G401.6 (cell line): ENCODE results near the gene SERPINF2.
"Not testable (repeated sequence)": the region's sequence is repeated elsewhere in the genome, so short reads cannot be mapped to it uniquely, and the experiment has no call there.

ENCODE experiments used
- FAIRE-seq: peaks from 2 replicates; lab custom pipeline; 2012; peaks lifted over from hg19 to GRCh38; lab: Jason Lieb, UNC

SERPINF2 gene

DNA sequence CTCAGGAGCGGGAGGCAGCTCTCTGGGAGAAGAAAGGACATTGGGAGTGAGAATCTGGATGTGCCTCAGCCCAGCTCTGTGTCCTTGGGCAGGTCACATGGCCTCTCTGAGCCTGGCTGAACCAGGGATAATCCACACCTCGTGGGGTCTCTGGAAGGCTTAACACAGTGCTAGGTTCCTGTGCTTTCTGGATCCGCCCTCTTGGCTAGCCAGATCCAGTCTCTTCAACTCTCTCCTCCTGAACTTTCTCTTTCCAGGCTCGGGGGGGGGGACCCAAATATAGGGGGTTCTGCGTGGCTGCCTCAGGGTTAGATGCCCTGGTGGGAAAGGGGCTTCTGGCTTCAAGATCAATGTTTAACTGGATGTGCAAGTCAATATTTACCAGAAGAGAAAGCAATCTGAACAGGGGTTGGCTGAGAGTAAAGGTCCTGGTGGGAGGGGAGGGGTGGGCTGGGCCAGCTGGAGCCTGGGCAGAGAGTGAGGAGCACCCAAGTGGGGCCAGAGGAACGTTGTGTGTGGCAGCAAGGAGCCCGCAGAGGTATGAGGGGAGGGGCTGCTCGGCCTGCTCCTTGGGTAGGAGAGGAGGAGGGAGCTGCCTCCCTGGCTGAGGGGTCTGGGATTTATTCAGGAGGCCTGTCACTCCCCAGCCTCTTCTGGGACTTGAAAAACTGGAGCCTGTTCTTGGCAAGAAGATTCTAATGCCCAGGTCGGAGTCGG is at the start of gene SERPINF2:
Gene SERPINF2, plus strand, starts transcription at position 501 of the 717 bp plus-strand sequence. CDS start 2,125 bp downstream, outside the sequence.
- no peak for FAIRE-seq

DNA sequence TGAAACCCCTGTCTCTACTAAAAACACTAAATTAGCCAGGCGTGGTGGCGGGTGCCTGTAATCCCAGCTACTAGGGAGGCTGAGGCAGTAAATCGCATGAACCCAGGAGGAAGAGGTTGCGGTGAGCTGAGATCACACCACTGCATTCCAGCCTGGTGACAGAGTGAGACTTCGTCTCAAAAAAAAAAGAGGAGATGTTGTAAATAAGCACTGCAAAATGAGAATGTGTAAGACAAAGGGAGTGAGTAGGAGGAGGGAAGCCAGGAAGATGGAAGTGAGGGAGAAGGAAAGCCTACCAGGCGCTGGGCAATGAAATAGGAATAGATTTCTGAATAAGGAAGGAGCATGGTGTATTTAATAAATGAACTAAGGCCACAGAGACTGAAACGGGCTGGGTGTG is 49.3 kb upstream of the SERPINF2 start:
- FAIRE-seq, result no peak

DNA sequence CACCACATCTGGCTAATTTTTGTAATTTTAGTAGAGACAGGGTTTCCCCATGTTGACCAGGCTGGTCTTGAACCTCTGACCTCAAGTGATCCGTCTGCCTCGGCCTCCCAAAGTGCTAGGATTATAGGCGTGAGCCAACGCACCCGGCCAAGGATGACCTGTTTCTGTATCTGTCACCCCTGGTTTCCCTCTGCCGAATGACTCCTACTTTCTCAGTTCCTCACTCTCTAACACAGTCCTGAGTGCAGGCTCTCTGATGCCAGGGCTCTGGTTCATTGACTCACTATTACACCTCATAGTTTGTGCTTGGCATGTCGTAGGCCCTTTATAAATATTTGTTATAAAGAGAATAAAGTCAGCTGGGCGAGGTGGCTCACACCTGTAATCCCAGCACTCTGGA is 47.3 kb upstream of the SERPINF2 start:
- no peak for FAIRE-seq

DNA sequence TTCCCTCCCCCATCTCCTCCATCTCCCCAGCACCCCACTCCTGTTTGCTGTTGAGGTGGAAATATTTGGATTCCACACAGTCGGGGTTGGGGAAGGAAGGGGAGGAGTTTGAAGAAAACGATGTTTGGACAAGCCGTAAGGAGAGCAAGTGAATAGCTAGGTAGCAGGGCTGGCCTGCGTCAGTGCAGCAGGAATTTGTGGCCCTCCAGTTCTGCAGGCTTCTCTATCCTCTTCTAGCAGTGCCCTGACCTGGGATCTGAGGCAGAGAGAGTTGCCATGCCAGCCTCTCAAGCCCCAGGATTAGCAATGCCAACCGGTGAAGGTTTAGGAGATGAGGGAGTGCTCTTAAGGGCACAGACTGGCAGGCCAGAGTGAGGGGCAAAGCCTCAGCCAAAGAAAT is 45.0 kb upstream of the SERPINF2 start:
- no peak for FAIRE-seq

DNA sequence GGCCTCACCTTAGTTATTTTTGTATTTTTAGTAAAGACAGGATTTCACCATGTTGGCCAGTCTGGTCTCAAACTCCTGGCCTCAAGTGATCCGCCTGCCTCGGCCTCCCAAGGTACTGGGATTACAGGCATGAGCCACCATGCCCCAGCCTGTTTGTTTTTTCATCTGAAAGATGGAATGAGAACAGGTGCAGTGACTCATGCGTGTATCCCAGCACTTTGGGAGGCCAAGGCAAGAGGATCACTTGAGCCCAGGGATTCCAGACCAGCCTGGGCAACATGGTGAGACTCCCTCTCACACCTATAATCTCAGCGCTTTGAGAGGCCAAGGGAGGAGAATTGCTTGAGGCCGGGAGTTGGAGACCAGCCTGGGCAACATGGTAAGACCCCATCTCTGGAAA is 42.8 kb upstream of the SERPINF2 start:
- FAIRE-seq, result not testable (repeated sequence)

DNA sequence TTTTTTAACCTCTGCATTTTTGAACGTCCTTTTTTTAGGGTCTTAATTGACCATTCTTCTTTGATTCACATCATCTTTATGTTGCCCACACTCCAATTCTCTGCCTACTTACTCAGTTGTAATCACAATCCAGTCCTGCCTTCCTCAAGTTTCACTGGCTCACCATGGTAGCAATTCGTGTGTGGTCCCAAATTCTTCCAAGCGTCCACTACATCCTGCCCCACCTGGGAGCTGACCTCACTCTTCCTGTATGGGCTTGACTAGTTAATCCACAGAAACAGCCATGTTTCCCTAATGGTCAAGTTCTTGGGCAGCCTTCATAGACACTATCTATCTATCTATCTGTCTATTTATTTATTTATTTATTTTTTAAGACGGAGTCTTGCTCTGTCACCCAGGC is 39.6 kb upstream of the SERPINF2 start:
- no peak for FAIRE-seq

DNA sequence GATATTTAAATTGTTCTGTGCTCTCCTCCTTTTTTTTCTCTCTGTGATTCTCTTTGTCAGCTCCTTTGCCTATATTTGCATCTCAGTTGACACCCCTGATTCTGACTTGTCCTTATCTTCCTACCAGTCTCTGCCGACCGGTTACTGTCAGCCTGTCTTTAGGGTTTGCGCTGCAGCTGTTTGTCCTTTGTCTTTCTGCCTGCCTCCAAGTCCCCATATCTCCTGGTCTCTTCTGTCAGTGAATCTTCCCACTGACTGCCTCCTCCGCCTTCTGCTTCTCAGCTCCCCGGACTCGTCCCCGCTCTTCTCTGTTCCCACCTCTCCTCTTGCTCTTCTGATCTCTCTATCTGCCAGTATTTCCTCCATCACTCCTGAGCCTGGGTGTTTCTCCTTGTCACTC is 37.7 kb upstream of the SERPINF2 start:
- no peak for FAIRE-seq

DNA sequence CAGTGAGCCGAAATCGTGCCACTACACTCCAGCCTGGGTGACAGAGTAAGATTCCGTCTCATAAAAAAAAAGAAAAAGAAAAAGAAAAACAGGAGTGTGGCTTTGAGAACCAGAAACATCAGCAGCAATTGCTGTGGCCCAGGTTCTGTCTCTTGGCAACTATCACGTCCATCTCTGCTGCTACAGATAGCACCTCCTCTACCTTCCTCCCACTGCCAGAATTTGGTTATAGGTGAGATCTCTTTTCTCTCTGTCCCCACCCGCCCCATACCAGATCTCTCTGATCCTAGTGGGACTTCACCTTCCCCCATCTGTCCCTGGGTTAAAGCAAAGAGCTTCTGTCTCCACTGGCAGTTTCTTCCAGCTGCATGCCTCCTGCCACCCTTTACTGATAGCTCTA is 35.6 kb upstream of the SERPINF2 start:
- FAIRE-seq, result no peak

DNA sequence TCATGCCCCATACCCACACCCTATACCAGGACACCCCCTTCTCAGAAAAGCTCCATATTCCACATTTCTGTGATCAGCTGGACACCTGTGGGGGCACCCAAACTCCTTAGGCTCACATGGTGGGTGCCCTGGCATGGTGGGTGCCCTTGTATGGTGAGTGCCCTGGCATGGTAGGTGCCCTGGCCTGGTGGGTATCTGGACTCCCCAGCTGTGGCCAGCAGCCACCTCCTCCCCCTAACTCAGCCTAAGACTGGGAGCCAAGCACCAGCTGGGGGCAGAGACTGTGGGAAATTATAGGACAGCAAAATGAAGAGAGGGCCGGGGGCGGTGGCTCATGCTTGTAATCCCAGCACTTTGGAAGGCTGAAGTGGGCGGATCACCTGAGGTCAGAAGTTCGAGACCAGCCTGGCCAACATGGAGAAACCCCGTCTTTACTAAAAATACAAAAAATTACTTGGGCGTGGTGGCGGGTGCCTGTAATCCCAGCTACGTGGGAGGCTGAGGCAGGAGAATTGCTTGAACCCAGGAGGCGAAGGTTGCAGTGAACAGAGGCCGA is 33.8 kb upstream of the SERPINF2 start:
- not testable (repeated sequence) for FAIRE-seq

DNA sequence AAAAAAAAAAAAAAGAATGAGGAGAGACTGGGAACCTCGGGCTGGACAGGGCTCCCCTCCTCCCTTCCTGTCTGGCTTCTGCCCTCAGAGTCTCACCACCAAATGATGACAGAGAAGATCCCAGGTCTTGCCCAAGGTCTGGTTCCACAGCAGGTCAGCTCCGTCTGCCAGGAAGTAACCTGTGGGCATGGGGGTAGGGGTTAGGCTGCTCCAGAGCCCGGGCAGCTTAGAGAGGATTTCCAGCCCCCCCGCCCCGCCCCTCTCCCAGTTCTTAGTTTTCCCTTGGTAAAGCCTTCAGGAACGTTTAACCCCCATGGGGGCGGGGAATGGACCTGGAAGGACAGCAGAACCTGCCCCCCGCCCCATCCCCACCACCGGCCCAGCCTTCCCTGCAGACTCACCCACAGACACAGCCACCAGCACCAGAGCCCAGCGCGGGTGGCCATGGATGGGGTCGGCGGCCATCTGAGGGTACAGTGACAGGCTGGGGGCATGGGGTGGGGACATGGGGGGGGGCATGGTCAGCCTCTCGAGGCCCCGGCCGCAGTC is 33.2 kb upstream of the SERPINF2 start:
- FAIRE-seq, result no peak

DNA sequence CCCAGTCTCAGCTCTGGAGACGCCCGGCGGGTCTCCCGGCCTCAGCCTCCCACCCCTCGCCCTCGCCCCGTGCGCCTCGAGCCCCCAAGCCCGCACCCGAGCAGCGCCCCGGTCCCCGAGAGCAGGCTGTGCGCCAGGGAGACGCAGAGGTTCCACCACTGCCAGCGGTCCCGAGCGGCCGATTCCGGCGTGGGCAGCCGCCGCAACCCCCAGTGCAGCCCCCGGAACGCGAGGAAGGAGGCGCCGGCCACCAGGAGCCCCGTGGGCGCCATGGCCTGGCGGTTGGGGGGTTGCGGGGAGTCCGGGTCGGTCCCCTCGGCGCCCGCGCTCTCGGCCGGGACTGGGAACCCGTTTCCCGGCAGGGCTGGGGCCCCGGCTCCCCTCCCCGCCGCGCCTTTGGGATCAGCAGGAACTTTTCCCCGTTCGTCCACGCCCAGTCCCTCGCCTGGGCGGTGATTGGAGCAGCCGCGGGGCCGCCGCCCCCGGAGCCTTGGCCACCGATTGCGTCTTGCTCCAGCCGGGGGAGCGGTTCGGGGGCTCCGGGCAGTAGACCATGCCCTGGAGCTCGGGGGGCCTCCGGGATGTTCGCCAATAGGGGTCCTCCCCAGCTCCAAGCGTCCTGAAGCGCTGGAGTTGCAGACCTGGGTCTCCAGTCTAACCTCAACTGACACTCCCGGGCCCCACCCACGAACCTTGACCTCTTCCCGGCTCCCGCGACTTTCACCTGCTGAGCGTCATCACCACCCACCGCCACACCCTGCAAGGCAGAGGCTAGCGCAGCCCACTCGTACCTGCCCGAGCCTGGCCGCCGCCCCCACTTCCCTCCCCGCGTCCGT is 32.5 kb upstream of the SERPINF2 start, which contains the start of gene TLCD2:
Gene TLCD2, minus strand, starts transcription at position 407 of the 836 bp plus-strand sequence. Its CDS starts 135 bp downstream, at position 272.
- no peak for FAIRE-seq

DNA sequence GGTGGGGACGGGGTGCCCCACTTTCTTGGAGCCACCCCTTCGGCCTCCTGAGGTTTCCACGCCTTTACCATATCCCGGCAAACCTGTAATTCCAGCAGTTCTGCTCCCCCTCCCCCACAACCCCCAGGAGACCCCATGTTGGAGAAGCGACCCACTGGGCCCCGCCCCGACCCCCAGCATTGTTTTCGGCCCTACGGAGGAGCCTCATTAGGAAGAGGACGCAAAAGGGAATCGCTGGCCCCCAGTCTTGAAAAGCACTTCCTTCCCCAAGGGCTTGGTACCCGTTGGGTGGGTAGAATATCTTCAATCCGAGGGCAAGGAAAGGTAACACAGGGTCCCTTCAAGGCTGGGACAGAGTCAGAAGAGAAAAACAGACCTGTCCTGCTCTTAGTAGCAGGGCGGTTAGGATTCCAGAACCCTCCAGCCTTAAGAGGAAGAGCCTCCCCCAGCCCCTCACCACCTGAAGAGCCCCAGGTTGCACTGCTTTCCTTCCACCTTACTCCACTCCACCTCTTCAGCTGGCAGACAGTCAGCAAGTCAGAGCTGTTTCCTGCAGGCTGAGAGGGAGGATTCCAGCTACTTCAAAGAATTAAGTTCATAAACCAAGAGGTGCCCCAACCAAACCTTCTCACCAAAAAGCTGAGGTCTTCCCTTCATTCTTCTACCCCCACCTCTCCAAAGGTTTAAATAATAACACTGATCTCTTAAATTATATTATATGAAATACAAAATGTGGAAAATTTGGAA is 31.7 kb upstream of the SERPINF2 start:
- FAIRE-seq, result no peak

DNA sequence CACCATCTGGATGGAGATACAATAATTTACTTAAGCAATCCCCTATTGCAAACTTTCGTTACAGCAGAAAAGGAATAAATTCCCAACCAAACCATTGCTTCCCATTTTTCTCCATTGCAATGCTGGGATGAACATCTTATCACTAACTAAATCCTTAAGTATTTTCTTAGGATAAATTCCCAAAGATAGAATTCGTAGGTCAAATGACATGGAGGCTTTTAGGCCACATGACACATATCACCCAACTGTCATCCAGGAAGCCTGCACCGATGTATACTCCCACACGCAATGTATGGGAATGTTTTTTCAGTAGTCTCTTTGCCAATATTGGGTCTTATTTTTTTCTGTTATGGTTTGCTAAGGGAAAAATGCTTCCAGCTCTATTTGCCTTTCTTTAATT is 30.9 kb upstream of the SERPINF2 start:
- peak; percentile 31 for FAIRE-seq

DNA sequence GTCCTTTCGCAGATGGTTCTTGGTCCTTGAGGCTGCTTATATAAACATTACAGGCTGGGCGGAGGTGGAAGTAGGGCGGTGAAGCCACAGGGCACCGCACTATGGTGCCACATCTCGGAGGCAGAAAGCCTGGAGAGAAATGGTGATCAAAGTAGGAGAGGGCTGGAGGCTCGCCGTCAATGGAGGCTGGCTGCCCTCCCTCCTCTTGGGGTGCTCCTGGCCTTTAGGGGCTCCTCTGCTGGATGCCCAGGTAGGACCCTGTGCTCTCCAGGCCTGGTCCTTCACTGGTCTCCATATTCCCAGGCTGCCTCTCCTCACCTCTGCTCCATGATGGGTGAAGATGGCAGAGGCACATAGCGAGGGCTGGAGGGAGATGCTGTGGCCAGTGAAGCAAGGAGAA is 30.4 kb upstream of the SERPINF2 start:
- no peak for FAIRE-seq

DNA sequence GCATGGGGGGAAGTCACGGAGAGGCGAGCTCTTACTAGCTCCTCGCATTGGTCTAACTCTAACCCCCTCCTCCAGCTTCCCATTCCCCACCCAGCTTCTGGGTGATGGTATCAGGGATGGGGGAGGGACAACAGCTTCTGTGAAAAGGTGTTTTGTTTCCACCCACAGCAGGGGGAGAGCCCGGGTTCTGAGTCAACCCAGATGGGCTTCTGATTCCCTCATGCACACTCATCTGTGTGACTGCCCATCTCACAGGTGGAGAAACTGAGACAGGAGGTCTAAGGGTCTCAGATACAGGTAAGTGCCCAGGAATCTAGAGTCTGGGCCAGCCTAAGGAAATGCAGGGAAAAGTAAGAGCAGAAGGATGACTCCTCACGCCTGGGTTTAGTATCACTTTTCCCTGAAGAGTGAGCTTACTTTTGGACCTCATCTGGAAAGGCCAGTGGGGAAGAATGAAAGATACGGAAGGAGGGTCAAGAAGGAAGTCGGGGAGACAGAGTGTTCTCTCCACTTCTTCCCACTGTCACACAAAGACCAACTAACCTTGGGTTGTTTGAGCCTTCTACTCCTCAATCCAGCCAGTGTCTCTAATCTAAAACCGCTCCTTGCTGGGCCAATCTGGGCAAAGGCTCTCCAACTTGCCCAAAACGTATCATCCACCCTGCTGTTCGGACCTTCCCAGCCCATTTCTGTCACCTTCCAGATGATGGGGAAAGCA is 29.4 kb upstream of the SERPINF2 start:
- FAIRE-seq, result no peak

DNA sequence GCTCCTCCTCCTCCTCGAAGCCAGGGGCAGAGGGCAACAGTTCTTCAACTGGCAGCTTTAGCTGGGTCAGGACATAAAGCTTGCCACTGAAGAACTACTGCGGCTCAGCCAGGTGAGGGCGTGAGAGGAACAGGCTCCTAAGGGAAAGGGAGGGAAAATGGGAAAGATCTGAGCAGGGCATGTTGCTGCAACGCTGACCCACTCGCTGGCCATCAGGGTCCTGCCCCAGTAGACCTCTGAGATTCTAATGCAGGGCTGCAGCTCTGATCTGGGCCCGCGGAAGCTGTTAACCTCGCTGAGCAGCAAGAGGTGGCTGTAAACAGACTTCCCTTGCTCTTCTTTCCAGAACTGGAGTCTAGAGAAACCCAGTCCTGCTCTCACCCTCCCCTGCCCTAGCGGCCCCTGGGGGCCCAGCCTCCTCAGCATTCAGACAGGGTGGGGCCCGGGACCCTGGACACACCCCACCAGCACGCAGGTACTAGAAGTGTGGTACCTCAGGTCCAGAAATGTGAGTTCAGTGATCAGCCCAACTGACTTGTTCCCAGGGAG is 28.7 kb upstream of the SERPINF2 start:
- FAIRE-seq, result peak; percentile 60

DNA sequence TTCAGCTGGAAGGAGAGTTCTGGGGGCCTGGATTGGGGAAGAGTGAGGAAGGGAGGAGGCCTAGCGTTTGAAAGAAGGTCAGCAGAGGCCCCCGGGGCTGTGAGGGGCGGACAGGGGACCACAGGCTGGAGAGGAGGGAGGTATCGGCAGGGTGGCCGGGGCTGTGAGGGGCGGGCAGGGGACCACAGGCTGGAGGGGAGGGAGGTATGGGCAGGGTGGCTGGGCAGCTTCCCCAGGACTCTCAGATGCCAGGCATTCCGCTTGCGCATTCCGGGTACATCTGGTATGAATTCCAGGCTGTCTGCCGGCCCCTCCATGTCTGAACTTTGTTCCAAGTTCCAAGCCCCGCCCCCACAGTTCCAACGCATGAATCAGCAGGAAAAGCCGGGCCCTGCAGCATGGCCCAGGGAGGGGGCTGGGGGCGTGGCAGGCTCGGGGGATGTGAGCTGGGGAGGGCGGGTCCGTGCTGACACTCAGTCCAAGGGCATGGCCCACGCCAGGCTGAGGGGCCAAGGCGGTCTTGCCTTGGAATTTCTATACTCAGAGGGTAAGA is 28.2 kb upstream of the SERPINF2 start:
- peak; percentile 90 for FAIRE-seq

DNA sequence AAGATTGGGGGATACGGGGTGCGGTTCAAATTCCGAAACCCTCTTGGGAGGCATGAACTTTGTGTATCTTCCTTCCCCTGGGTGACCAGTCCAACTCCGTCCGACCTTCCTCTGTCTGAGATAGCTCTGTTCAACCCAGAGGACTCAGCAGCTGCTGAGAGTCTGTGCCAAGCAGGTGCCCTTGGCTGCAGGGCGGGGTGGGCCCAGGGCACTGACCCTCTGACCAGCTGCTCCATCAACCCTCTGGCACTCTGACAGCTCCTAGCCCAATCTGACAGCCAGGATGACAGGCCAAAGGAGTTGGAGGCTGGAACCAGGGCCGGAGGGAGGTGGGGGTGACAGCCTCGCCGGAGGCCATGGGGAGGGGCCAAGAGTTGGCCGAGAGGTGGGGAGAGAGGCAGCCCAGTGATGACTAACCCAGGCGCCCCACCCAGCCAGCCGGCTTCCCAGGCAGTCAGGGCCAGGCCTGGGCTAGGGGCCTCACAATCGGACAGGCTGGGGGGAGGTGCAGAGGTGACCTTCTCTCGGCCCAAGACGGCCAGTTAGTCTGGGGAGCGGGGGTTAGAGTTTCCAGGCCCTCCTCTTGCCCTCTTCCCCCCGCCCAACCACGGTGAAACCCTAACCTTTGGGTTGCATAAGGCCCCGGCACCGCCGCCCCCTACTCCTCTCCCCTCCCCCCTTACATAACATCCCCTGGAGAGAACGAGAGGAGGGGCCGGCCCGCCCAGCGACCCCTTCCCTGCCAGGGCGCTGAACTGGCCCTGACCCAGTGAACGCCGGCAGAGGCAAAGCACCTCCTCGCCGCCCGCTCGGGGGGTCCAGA is 27.5 kb upstream of the SERPINF2 start:
- peak; percentile 48 for FAIRE-seq

DNA sequence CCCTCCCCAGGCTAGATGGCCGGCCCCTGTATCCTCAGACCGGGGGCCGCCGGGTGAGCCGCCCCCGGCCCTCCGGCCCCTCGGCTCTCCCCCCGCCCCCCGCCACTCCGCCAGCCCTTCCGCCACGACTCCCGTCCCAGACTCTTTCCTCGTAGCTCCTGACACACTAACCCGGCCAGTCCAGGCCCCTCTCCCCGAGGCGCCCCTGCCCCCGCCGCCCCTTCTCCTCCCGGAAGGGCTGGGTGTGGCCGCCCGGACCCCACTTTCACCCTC is 26.9 kb upstream of the SERPINF2 start:
- FAIRE-seq, result no peak
